K562 (cell line): Measurements from ENCODE around the gene ERCC3. TPM values are rescaled to one million over a fixed set of nuclear protein-coding genes. Genes with fewer than 3 reads are reported as not detected.

ENCODE experiments used
- CBX2 ChIP-seq: fragments of 200-600 bp; sonication (generic); IDR thresholded peaks from one replicate; pipeline ENCODE4 v1.6.1; 2012; ENCODE audit warnings: mild to moderate bottlenecking, low read length, inconsistent platforms; ENCODE audit not compliant: insufficient read depth, poor library complexity, severe bottlenecking
- CREB3L1 ChIP-seq: fragments of 450-650 bp; IDR thresholded peaks from 2 replicates; pipeline ENCODE4 v1.6.1; 2014; ENCODE audit warnings: low read depth, mild to moderate bottlenecking, moderate library complexity, borderline replicate concordance
- CXXC5 ChIP-seq: fragments of 250-450 bp; sonication (Bioruptor Pico); IDR thresholded peaks from 2 replicates; pipeline ENCODE4 v1.8.0; 2022; ENCODE audit warnings: inconsistent platforms, mild to moderate bottlenecking, moderate library complexity
- HCFC1 ChIP-seq: IDR thresholded peaks from 2 replicates; pipeline ENCODE4 v1.6.1; 2012; ENCODE audit warnings: low read depth, low read length, improper control_type of control experiment
- HEY1 ChIP-seq: fragments of 250-450 bp; sonication (Bioruptor Pico); IDR thresholded peaks from 2 replicates; pipeline ENCODE4 v1.5.0; 2020; ENCODE audit warnings: mild to moderate bottlenecking, moderate library complexity, borderline replicate concordance
- NFATC3 ChIP-seq: fragments of 450-650 bp; IDR thresholded peaks from 2 replicates; pipeline ENCODE4 v1.6.1; 2017; ENCODE audit warnings: mild to moderate bottlenecking
- NR2C1 ChIP-seq, 2 experiments: fragments of 450-650 bp; IDR thresholded peaks; 2 replicates each; pipeline ENCODE4 v1.6.1; 2017; ENCODE audit warnings: mild to moderate bottlenecking in 2 of 2, antibody characterized with exemption in 1 of 2, inconsistent platforms in 1 of 2, missing compliant biosample characterization in 1 of 2, missing genetic modification characterization in 1 of 2
- SMARCA5 ChIP-seq: fragments of 450-650 bp; IDR thresholded peaks from 2 replicates; pipeline ENCODE4 v1.6.1; 2016
- SMC3 ChIP-seq: conservative IDR thresholded peaks from 2 replicates; pipeline ENCODE4 v1.6.1; 2011; ENCODE audit warnings: low read depth, low read length, improper control_type of control experiment; ENCODE audit not compliant: insufficient read depth
- TBL1XR1 ChIP-seq, 2 experiments: IDR thresholded peaks; 2 replicates each; pipeline ENCODE4 v1.6.1; 2012; ENCODE audit warnings: improper control_type of control experiment in 2 of 2, low read length in 2 of 2, mild to moderate bottlenecking in 1 of 2
- ZNF507 ChIP-seq: conservative IDR thresholded peaks from 2 replicates; pipeline ENCODE4 v1.6.1; 2017; ENCODE audit warnings: missing genetic modification characterization, missing compliant biosample characterization
- ZNF57 ChIP-seq: fragments of 450-650 bp; formaldehyde crosslinking; IDR thresholded peaks from 2 replicates; pipeline ENCODE4 v1.4.0; 2020; ENCODE audit warnings: mild to moderate bottlenecking, moderate library complexity
- ZNF695 ChIP-seq: fragments of 450-650 bp; formaldehyde crosslinking; IDR thresholded peaks from 2 replicates; pipeline ENCODE4 v1.4.0; 2020; ENCODE audit warnings: mild to moderate bottlenecking, moderate library complexity
- ZNF707 ChIP-seq: fragments of 250-450 bp; sonication (Bioruptor Pico); conservative IDR thresholded peaks from 2 replicates; pipeline ENCODE4 v1.8.0; 2022; ENCODE audit warnings: inconsistent platforms, mild to moderate bottlenecking, moderate library complexity
- ZNF75A ChIP-seq: fragments of 450-650 bp; formaldehyde crosslinking; IDR thresholded peaks from 2 replicates; pipeline ENCODE4 v1.4.0; 2020; ENCODE audit warnings: mild to moderate bottlenecking
- polyA plus RNA-seq, 8 experiments: library from polyadenylated mRNA; depleted of rRNA in 4 of 8; stranded (reverse) in 5 of 8; unstranded in 3 of 8; fragments of >200 nt; fragmentation: Nextera tagmentation in 2 of 8; fragmentation: Illumina TruSeq in 1 of 8; extraction: Ambion mirVana in 2 of 8; extraction: Trizol in 1 of 8; gene quantifications; 2 replicates each; pipeline versions ENCODE4 v1.2.1 to v1.2.3, GENCODE V29; 2011 to 2014; ENCODE audit warnings: inconsistent platforms in 1 of 8, missing spikeins in 1 of 8
- total RNA-seq, 7 experiments: library from RNA; depleted of rRNA in 6 of 7; stranded (reverse); fragments of >200 nt in 6 of 7; fragmentation: Illumina TruSeq in 2 of 7; extraction: Trizol in 2 of 7; gene quantifications; 2 replicates each; pipeline versions ENCODE4 v1.2.1 to v1.2.3, GENCODE V29; 2011 to 2021; ENCODE audit warnings: low replicate concordance in 1 of 7
- TF ChIP-seq, protein P1 (sequence below), 2 experiments: fragments of 450-650 bp; formaldehyde crosslinking in 1 of 2; IDR thresholded peaks; 2 replicates each; pipeline versions ENCODE4 v1.4.0 to v1.6.1; 2014 to 2020; ENCODE audit warnings: mild to moderate bottlenecking in 2 of 2, borderline replicate concordance in 1 of 2, low read depth in 1 of 2
- TF ChIP-seq, protein P2 (sequence below): sonication (generic); formaldehyde crosslinking; IDR thresholded peaks from 2 replicates; pipeline ENCODE4 v1.8.0; 2022; ENCODE audit warnings: mild to moderate bottlenecking, low read depth, missing genetic modification reagents

The ERCC3 gene
- total and polyA plus RNA-seq, 9 of the 15 experiments (the other 6 are each of a cell fraction or from before 2014, with no cell fraction given), result 17.9 to 61.5 (median 43.1) TPM

DNA sequence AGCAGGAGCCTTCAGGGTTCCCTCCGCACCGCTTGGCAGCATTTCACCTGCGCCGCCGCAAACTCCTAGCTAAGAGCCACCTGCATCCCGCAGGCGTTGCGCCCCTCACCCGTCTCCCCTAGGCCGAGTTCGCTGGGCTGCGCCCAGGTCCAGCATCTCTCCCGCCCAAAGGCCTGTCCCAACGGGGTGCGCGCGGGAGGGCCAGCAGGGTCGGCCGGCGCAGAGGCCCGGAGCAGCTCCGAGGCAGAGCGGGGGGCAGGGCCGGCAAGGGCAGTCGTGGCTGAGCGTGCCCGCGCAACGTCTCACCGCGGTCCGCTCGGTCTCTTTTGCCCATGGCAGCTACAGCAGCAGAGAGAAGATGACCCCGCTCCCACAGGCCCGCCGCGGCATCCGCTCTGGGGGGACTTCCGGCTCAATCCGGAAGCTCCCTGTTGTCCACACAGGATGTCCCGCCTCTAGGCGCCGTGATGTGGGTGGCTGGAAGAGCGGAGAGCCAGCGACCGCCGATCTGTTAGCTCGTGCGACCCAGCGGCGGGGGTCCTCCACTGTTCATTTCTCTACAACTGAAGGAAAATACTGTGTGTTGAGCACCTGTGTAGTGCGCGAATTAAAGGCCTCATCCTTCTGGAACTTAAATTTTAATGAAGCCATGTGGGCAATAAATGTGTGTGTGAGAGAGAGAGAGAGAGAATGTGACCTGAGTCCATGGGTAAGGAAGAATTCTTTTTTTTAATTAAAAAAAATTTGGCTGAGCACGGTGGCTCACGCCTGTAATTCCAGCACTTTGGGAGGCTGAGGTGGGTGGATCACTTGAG lies at the start of gene ERCC3 (continued):
- TF ChIP-seq CXXC5 (CRISPR knock-in tag), result peak; percentile 56; the same call in 1 of the 2 replicates
- TF ChIP-seq NR2C1 (IDR thresholded peaks at IDR 0.05), result no peak
- no peak for TF ChIP-seq NR2C1 (tag; IDR thresholded peaks at IDR 0.05)
- TF ChIP-seq CBX2, result no peak
- TF ChIP-seq CREB3L1, result no peak
- TF ChIP-seq HCFC1, result peak; percentile 53
- TF ChIP-seq ZNF695 (CRISPR knock-in tag), result no peak
- no peak for TF ChIP-seq SMC3
- TF ChIP-seq ZNF75A (CRISPR knock-in tag), result no peak
- TF ChIP-seq, protein P1, sequence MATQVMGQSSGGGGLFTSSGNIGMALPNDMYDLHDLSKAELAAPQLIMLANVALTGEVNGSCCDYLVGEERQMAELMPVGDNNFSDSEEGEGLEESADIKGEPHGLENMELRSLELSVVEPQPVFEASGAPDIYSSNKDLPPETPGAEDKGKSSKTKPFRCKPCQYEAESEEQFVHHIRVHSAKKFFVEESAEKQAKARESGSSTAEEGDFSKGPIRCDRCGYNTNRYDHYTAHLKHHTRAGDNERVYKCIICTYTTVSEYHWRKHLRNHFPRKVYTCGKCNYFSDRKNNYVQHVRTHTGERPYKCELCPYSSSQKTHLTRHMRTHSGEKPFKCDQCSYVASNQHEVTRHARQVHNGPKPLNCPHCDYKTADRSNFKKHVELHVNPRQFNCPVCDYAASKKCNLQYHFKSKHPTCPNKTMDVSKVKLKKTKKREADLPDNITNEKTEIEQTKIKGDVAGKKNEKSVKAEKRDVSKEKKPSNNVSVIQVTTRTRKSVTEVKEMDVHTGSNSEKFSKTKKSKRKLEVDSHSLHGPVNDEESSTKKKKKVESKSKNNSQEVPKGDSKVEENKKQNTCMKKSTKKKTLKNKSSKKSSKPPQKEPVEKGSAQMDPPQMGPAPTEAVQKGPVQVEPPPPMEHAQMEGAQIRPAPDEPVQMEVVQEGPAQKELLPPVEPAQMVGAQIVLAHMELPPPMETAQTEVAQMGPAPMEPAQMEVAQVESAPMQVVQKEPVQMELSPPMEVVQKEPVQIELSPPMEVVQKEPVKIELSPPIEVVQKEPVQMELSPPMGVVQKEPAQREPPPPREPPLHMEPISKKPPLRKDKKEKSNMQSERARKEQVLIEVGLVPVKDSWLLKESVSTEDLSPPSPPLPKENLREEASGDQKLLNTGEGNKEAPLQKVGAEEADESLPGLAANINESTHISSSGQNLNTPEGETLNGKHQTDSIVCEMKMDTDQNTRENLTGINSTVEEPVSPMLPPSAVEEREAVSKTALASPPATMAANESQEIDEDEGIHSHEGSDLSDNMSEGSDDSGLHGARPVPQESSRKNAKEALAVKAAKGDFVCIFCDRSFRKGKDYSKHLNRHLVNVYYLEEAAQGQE (IDR thresholded peaks at IDR 0.05; ENCODE audit: borderline replicate concordance), result peak; percentile 7; the same call in 1 of the 2 replicates
- TF ChIP-seq, protein P1 (CRISPR knock-in tag; IDR thresholded peaks at IDR 0.05; ENCODE audit: low read depth), result no peak
- no peak for TF ChIP-seq SMARCA5
- no peak for TF ChIP-seq NFATC3
- TF ChIP-seq ZNF57 (CRISPR knock-in tag), result no peak
- no peak for TF ChIP-seq TBL1XR1 (IDR thresholded peaks at IDR 0.05; ENCODE audit: low read length in 2 of 2)
- no peak for TF ChIP-seq HEY1 (CRISPR knock-in tag)
- TF ChIP-seq, protein P2, sequence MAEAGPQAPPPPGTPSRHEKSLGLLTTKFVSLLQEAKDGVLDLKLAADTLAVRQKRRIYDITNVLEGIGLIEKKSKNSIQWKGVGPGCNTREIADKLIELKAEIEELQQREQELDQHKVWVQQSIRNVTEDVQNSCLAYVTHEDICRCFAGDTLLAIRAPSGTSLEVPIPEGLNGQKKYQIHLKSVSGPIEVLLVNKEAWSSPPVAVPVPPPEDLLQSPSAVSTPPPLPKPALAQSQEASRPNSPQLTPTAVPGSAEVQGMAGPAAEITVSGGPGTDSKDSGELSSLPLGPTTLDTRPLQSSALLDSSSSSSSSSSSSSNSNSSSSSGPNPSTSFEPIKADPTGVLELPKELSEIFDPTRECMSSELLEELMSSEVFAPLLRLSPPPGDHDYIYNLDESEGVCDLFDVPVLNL (CRISPR knock-in tag), result no peak
- no peak for TF ChIP-seq ZNF707 (CRISPR knock-in tag)
- no peak for TF ChIP-seq ZNF507
